T1000 (cell line): ENCODE measurements around the gene CCDC116.
"Not testable (repeated sequence)": the region's sequence is repeated elsewhere in the genome, so short reads cannot be mapped to it uniquely, and the experiment has no call there.

Source experiments
- DNase-seq: peaks from one replicate; lab custom pipeline; 2025; ENCODE audit warnings: mixed read lengths; lab: John Stamatoyannopoulos, UW

The CCDC116 gene

GRCh38 chr22:21632237-21632895 is at the start of gene CCDC116:
Gene CCDC116, plus strand, starts transcription at chr22:21632760. Its CDS starts 422 bp downstream, at chr22:21633182.
- no peak for DNase-seq

- no peak for DNase-seq
Observed at GRCh38 chr22:21582801-21583740, 49.5 kb upstream of the CCDC116 start.

- DNase-seq = no peak
Observed at GRCh38 chr22:21585389-21585788, 47.2 kb upstream of the CCDC116 start.

- no peak for DNase-seq
Observed at GRCh38 chr22:21587803-21588611, 44.6 kb upstream of the CCDC116 start.

- DNase-seq = no peak
Observed at GRCh38 chr22:21589396-21589795, 43.2 kb upstream of the CCDC116 start.

- DNase-seq = no peak
Observed at GRCh38 chr22:21590809-21591641, 41.5 kb upstream of the CCDC116 start.

- no peak for DNase-seq
Observed at GRCh38 chr22:21591695-21592094, 40.9 kb upstream of the CCDC116 start.

GRCh38 chr22:21592422-21592821 is 40.1 kb upstream of the CCDC116 start:
- DNase-seq = no peak

- DNase-seq = no peak
Observed at GRCh38 chr22:21593406-21594232, 38.9 kb upstream of the CCDC116 start.

- DNase-seq = no peak
Observed at GRCh38 chr22:21594865-21595452, 37.6 kb upstream of the CCDC116 start.

GRCh38 chr22:21596356-21597135 is 36.0 kb upstream of the CCDC116 start:
- not testable (repeated sequence) for DNase-seq

- no peak for DNase-seq
Observed at GRCh38 chr22:21598302-21598701, 34.3 kb upstream of the CCDC116 start.

- no peak for DNase-seq
Observed at GRCh38 chr22:21599053-21599893, 33.3 kb upstream of the CCDC116 start.

GRCh38 chr22:21602579-21602978 is 30.0 kb upstream of the CCDC116 start:
- no peak for DNase-seq

- no peak for DNase-seq
Observed at GRCh38 chr22:21603973-21604372, 28.6 kb upstream of the CCDC116 start.

GRCh38 chr22:21605887-21606564 is 26.5 kb upstream of the CCDC116 start:
- DNase-seq = no peak

GRCh38 chr22:21606775-21607174 is 25.8 kb upstream of the CCDC116 start:
- DNase-seq = no peak
